ENCODE measurements around the gene PGRMC2. TPM values are rescaled to one million over a fixed set of nuclear protein-coding genes. Genes with fewer than 3 reads are reported as not detected.

PGRMC2 gene
- total and polyA plus RNA-seq, 9 donors, result 18.3 to 75.4 (median 61.9) TPM

DNA sequence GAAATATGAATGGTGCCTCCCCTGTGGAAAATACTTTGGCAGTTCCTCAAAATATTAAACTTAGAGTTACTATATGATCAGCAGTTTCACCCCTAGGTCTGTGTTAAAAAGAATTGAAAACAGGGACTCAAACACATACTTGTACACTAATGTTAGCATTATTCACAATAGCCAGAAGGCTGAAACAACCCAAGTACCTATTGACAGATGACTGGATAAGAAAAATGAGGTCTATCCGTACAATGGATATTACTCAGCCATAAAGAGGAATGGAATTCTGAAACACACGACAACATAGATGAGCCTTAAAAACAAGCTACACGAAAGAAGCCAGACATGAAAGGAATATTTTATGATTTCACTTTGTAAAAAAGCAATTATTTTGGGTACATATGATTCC lies 54.9 kb downstream of the PGRMC2 start:
- no peaks in the 10 kb centered on the region for H3K36me3 ChIP-seq (ENCODE audit: control insufficient read depth, insufficient read depth, low read length)
- no peak for DNase-seq
- H3K4me3 ChIP-seq (ENCODE audit: low read length), result no peak overlapping the region
- no peaks in the 10 kb centered on the region for H3K9me3 ChIP-seq (replicated peaks; ENCODE audit: control insufficient read depth, low read depth, low read length)
- H3K4me1 ChIP-seq (ENCODE audit: control insufficient read depth, insufficient read depth, low read length), result peaks cover 10% of the 10 kb centered on the region
- H3K27ac ChIP-seq (ENCODE audit: low read length), result no peak overlapping the region
- H3K27me3 ChIP-seq (ENCODE audit: control insufficient read depth, insufficient read depth, low read length), result no peaks in the 10 kb centered on the region
- no CpG with 5 or more reads among the region's 3 CpGs for WGBS (ENCODE audit: insufficient coverage)

DNA sequence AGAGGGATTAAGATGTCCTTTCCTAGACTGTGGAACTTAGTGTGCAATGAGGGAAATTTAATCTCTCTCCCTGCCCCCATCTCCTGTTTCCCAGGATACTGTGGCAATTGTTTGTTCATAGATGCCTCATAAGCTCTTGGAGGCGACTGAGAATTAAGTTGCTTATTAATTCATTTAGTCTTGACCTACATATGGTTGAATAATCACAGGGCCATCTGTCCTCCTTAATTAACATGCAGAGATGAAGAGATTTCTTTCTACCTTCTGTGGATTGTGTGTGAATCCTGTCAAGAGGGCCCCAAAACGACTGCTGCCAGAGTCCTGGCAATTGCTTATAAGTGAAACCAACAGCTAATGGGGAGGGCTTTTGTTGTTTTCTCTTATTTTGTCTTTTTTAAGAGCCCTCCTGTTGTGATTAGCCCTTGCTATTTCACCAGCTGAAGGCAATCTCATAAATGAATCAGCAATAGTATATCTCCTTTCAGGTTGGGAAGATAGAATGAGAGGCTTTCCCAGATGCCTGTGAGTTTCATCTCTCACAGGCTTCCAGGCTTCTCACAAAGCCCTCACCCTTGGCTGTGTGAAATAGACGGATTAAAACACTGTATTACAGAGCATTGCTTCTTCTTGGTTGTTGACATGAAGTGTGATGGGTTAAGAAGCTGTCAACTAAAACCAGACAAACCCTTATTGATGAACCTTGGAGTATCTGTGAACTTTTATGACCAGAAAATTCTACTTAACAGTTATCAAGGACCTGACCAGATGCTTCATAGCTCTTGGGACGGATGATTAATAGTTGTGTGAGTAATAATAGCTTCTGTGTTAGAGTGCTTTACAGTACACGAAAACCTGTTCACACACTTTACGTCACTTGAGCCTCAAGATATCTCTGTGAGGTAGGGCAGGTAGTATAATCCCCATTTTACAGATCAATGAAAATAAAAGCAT lies 58.5 kb downstream of the PGRMC2 start:
- WGBS (ENCODE audit: insufficient coverage), result no CpG with 5 or more reads among the region's 6 CpGs
- Histone ChIP-seq H3K4me3 (ENCODE audit: low read length) (no peak overlapping the region), H3K9me3 (replicated peaks; ENCODE audit: control insufficient read depth, low read depth, low read length) (no peaks in the 10 kb centered on the region), H3K27me3 (ENCODE audit: control insufficient read depth, insufficient read depth, low read length) (no peaks in the 10 kb centered on the region), H3K4me1 (ENCODE audit: control insufficient read depth, insufficient read depth, low read length) (peaks cover 13% of the 10 kb centered on the region), H3K36me3 (ENCODE audit: control insufficient read depth, insufficient read depth, low read length) (no peaks in the 10 kb centered on the region), H3K27ac (ENCODE audit: low read length) (no peak overlapping the region)
- no peak for DNase-seq

DNA sequence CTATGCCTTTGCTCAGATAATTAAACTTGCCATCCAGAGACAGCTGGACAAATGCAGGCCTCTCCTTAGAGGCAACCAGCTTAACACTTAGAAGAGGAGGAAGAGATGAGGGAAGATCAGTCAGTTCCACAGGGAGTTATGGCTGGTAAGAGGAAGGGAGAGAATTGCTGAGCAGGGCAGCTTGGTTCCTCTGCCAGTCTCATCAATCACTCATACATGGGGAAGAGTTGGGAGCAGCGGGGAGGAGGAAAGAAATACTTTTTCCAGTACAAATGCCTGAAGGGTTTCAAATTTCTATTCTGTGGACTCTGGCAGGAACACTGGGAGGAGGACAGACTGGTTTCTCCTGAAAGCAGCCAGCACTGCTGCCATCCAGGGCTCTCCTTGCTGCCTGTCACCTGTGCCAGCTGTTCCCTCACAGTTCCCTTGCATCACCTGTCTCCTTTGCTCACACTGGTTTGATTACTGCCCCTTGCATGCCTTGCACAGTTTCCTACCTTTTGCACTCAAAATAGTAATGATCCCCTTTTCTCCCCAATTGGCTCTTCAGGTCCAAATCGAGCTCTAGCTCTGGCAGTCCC lies 59.5 kb downstream of the PGRMC2 start:
- peak; percentile 46 for DNase-seq
- Histone ChIP-seq H3K4me1 (ENCODE audit: control insufficient read depth, insufficient read depth, low read length) (peaks cover 13% of the 10 kb centered on the region), H3K27me3 (ENCODE audit: control insufficient read depth, insufficient read depth, low read length) (no peaks in the 10 kb centered on the region), H3K9me3 (replicated peaks; ENCODE audit: control insufficient read depth, low read depth, low read length) (no peaks in the 10 kb centered on the region), H3K27ac (ENCODE audit: low read length) (no peak overlapping the region), H3K36me3 (ENCODE audit: control insufficient read depth, insufficient read depth, low read length) (no peaks in the 10 kb centered on the region), H3K4me3 (ENCODE audit: low read length) (no peak overlapping the region)
- WGBS (ENCODE audit: insufficient coverage), result 64% methylated on average over 1 of the region's 2 CpGs

DNA sequence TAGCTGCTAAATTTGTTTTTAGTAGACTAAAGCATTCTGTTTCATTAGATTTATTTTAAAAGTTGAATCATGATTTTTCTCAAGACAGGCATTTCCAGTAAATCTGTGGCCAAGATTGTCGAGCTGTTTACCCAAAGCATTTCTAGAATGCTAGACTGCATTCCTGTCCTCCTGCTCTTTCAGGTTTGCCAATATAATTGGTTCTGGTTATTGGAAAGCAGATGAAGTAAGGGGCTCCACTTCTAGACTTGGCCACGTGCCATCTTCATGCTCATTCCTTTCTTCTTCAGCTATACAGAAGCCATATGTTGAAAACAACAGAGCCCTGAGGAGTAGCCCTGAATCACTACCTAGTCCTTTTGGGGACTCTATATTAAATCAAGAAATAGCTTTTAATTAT lies 62.5 kb downstream of the PGRMC2 start:
- DNase-seq, result peak; percentile 29

DNA sequence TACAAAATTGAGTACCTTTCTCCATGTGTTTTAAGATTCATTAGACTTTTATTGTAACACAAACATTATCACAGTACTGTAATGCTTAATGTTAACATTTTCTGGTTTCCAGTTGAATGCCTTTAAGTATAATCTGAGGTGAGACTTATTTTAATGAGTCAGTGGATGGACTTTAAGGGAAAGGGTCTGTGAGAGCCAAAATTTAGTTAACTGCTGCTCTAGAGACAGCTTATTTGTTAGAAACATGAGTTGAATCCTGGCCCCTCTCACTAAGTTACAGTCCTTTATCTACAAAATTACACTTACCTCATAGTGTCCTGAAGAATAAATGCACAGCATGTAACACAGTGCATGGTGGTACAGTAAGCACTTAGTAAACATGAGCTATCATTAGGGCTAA lies 66.0 kb downstream of the PGRMC2 start:
- Histone ChIP-seq H3K27ac (ENCODE audit: low read length) (no peak overlapping the region), H3K4me1 (ENCODE audit: control insufficient read depth, insufficient read depth, low read length) (peaks cover 2% of the 10 kb centered on the region), H3K9me3 (replicated peaks; ENCODE audit: control insufficient read depth, low read depth, low read length) (no peaks in the 10 kb centered on the region), H3K4me3 (ENCODE audit: low read length) (no peak overlapping the region), H3K27me3 (ENCODE audit: control insufficient read depth, insufficient read depth, low read length) (no peaks in the 10 kb centered on the region), H3K36me3 (ENCODE audit: control insufficient read depth, insufficient read depth, low read length) (no peaks in the 10 kb centered on the region)
- DNase-seq, result no peak

More for the DNA sequence above, 62.5 kb downstream of the PGRMC2 start:
- 17% methylated on average over 1 of the region's 2 CpGs for WGBS (ENCODE audit: insufficient coverage)
- H3K27ac ChIP-seq (ENCODE audit: low read length), result no peak overlapping the region
- peaks cover 13% of the 10 kb centered on the region for H3K4me1 ChIP-seq (ENCODE audit: control insufficient read depth, insufficient read depth, low read length)
- no peak overlapping the region for H3K4me3 ChIP-seq (ENCODE audit: low read length)
- no peaks in the 10 kb centered on the region for H3K27me3 ChIP-seq (ENCODE audit: control insufficient read depth, insufficient read depth, low read length)
- no peaks in the 10 kb centered on the region for H3K36me3 ChIP-seq (ENCODE audit: control insufficient read depth, insufficient read depth, low read length)
- H3K9me3 ChIP-seq (replicated peaks; ENCODE audit: control insufficient read depth, low read depth, low read length), result no peaks in the 10 kb centered on the region

DNA sequence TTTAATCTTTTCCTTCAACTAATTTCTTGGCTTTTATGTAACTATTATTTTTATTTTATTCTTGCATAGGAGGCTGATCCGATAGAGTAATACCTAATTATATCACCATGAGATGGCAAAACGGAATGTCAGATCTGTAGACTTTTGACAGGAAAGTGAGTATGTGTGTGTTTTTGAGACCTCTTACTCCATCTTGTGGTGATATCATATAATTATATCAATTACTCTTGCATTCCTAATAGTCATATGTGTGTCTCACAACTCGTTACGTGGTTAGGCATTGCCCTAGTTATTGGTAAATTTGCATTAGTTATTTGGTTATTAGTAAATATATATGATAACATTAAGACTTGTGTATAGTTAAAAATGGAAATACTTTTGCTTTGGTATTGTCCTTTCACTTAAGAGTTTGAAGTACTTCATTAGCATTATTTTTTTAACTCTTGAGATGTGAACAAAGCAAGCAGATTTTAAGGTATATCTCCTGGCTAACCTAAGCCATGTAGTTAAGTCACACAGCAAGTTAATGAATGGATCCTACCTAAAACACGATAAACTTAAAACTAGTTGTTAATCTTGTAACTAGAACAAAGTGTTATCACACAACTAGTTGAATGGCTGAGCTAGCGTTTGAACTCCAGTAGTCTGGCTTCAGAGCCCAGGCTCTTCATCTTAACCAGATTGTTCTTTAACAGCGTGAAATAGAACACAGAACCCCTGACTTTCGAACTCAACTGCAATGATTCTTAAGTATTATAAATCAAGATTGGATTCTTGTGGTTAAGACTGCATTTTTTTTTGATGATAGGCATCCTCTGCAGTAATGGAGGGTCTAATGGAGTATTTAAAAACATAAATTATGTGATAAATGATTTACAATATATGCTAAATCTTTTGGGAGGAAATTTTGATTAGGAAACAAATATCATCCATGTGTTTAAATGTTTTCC lies 67.1 kb downstream of the PGRMC2 start:
- 60% methylated on average over 1 of the region's 8 CpGs for WGBS (ENCODE audit: insufficient coverage)
- peaks cover 2% of the 10 kb centered on the region for H3K4me1 ChIP-seq (ENCODE audit: control insufficient read depth, insufficient read depth, low read length)
- H3K36me3 ChIP-seq (ENCODE audit: control insufficient read depth, insufficient read depth, low read length), result no peaks in the 10 kb centered on the region
- H3K27me3 ChIP-seq (ENCODE audit: control insufficient read depth, insufficient read depth, low read length), result no peaks in the 10 kb centered on the region
- no peaks in the 10 kb centered on the region for H3K9me3 ChIP-seq (replicated peaks; ENCODE audit: control insufficient read depth, low read depth, low read length)
- H3K27ac ChIP-seq (ENCODE audit: low read length), result no peak overlapping the region
- H3K4me3 ChIP-seq (ENCODE audit: low read length), result no peak overlapping the region
- DNase-seq, result no peak

Other genes starting within 250 kb of the PGRMC2 start
- gene LARP1B, start 226.5 kb downstream of the PGRMC2 start, total RNA-seq, result 35.5 TPM
- gene LARP1B, start 226.5 kb downstream of the PGRMC2 start, polyA plus RNA-seq (ENCODE audit: insufficient read depth in 1 of 8, insufficient read length in 8 of 8, low replicate concordance in 1 of 8), result 10 to 100 TPM; 16.7 to 23.9 (median 18.2) TPM